ENCODE measurements around the gene DNAH3. TPM values are rescaled to one million over a fixed set of nuclear protein-coding genes. Genes with fewer than 3 reads are reported as not detected.
"Not testable (repeated sequence)": the region's sequence is repeated elsewhere in the genome, so short reads cannot be mapped to it uniquely, and the experiment has no call there.

Gene DNAH3
- total and polyA plus RNA-seq, 2 experiments from 2014 or later: not detected

DNA sequence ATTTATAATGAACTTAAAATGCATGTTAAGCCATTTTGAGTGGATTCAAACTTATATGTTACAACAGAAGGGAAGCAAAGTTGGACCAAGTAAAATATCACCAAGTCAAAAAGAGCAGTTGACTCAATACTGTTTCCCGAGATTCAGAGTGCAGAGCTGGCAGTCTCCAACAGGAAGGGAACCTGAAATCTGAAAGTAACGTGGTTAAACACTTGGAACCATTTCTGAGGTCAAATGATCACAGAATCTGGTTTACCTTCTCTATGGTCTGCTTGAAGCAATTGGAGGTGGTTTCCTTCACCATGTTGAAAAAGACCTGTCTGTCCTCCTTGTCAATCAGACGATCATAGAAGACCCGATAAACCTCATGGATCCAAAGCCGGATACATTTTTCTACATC lies 163.6 kb downstream of the DNAH3 start:
- no peaks in the 10 kb centered on the region for H4K20me1 ChIP-seq (ENCODE audit: insufficient read depth)
- no peak overlapping the region for H3K4me2 ChIP-seq (ENCODE audit: unreplicated experiment)
- H3K27ac ChIP-seq: no peak overlapping the region
- H3K4me1 ChIP-seq (ENCODE audit: insufficient read depth): no peaks in the 10 kb centered on the region
- H3K27me3 ChIP-seq (replicated peaks; ENCODE audit: insufficient read depth): no peaks in the 10 kb centered on the region
- DNase-seq: no peak
- no peak overlapping the region for H2AFZ ChIP-seq
- in situ Hi-C loops (cut with MboI): no loop called here
- H3K79me2 ChIP-seq (ENCODE audit: insufficient read depth): no peaks in the 10 kb centered on the region
- TF ChIP-seq EZH2phosphoT487 (IDR thresholded peaks at IDR 0.05; ENCODE audit: insufficient read depth, low read depth): no peak
- no peak for TF ChIP-seq EZH2 (IDR thresholded peaks at IDR 0.05; ENCODE audit: insufficient read depth, poor library complexity, severe bottlenecking)
- no peaks in the 10 kb centered on the region for H3K9me2 ChIP-seq (ENCODE audit: insufficient read depth)
- H3K9me3 ChIP-seq (ENCODE audit: low read depth): no peaks in the 10 kb centered on the region
- H3K36me3 ChIP-seq (ENCODE audit: low read depth): no peaks in the 10 kb centered on the region
- H3K9ac ChIP-seq: no peak overlapping the region
- 52 to 54% methylated on average over 5 of the region's 5 CpGs for WGBS, 2 experiments (ENCODE audit: low coverage in 1 of 2, low lambda C conversion rate in 2 of 2, missing lambda C conversion rate in 2 of 2)
- H3F3A ChIP-seq (ENCODE audit: insufficient read depth): no peaks in the 10 kb centered on the region
- H3K4me3 ChIP-seq: no peak overlapping the region

DNA sequence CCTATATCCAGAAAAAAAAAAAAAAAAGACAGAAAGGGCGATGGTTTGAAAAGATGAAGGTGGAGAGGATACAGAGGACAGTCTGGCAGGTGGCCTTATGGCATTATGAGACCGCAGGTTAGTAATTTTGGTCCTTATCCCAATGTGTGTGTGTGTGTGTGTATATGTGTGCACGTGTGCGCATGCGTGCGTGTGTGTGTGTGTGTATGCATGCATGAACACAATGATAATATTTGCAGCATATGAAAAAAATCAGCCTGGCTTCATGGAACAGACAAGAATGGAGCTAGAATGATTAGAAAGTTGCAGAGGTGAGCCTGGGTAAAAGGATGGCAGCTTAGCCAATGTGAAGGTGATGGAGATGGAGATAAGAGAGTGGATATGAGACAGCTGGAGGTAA lies 166.6 kb downstream of the DNAH3 start:
- H4K20me1 ChIP-seq (ENCODE audit: insufficient read depth): no peaks in the 10 kb centered on the region
- no peak overlapping the region for H2AFZ ChIP-seq
- no peak for DNase-seq
- in situ Hi-C loops (cut with MboI): no loop called here
- no peaks in the 10 kb centered on the region for H3K9me2 ChIP-seq (ENCODE audit: insufficient read depth)
- TF ChIP-seq EZH2phosphoT487 (IDR thresholded peaks at IDR 0.05; ENCODE audit: insufficient read depth, low read depth) (no peak), EZH2 (IDR thresholded peaks at IDR 0.05; ENCODE audit: insufficient read depth, poor library complexity, severe bottlenecking) (no peak)
- H3K36me3 ChIP-seq (ENCODE audit: low read depth): no peaks in the 10 kb centered on the region
- WGBS, 2 experiments (ENCODE audit: low coverage in 1 of 2, low lambda C conversion rate in 2 of 2, missing lambda C conversion rate in 2 of 2): 75 to 77% methylated on average over 6 of the region's 6 CpGs
- H3K9ac ChIP-seq: no peak overlapping the region
- no peak overlapping the region for H3K4me2 ChIP-seq (ENCODE audit: unreplicated experiment)
- no peaks in the 10 kb centered on the region for H3K9me3 ChIP-seq (ENCODE audit: low read depth)
- H3K4me1 ChIP-seq (ENCODE audit: insufficient read depth): no peaks in the 10 kb centered on the region
- no peaks in the 10 kb centered on the region for H3F3A ChIP-seq (ENCODE audit: insufficient read depth)
- no peak overlapping the region for H3K27ac ChIP-seq
- H3K4me3 ChIP-seq: no peak overlapping the region
- H3K27me3 ChIP-seq (replicated peaks; ENCODE audit: insufficient read depth): no peaks in the 10 kb centered on the region
- no peaks in the 10 kb centered on the region for H3K79me2 ChIP-seq (ENCODE audit: insufficient read depth)

DNA sequence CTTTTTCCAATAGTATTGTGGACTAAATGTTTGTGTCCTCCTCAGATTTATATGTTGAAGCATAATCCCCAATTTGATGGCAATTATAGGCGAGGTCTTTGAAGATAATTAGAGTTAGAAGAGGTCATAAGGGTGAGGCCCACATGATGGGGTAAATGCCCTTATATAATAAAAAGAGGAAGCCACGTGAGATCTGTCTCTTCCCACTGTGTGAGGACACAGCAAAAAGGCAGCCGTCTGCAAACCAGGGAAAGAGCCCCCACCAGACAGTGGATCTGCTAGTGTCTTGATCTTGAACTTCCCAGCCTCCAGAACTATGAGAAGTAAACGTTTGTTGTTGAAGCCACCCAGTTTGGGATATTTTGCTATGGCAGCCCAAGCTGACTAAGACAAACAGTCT lies 174.1 kb downstream of the DNAH3 start:
- in situ Hi-C loops (cut with MboI): no loop called here
- no peaks in the 10 kb centered on the region for H3K9me3 ChIP-seq (ENCODE audit: low read depth)
- no peaks in the 10 kb centered on the region for H3F3A ChIP-seq (ENCODE audit: insufficient read depth)
- TF ChIP-seq EZH2 (IDR thresholded peaks at IDR 0.05; ENCODE audit: insufficient read depth, poor library complexity, severe bottlenecking) (no peak), EZH2phosphoT487 (IDR thresholded peaks at IDR 0.05; ENCODE audit: insufficient read depth, low read depth) (no peak)
- H3K79me2 ChIP-seq (ENCODE audit: insufficient read depth): no peaks in the 10 kb centered on the region
- no peak for DNase-seq
- H3K4me3 ChIP-seq: no peak overlapping the region
- no peaks in the 10 kb centered on the region for H3K9me2 ChIP-seq (ENCODE audit: insufficient read depth)
- H3K27ac ChIP-seq: no peak overlapping the region
- no peaks in the 10 kb centered on the region for H3K4me1 ChIP-seq (ENCODE audit: insufficient read depth)
- H3K9ac ChIP-seq: no peak overlapping the region
- H3K4me2 ChIP-seq (ENCODE audit: unreplicated experiment): no peak overlapping the region
- no peaks in the 10 kb centered on the region for H3K27me3 ChIP-seq (replicated peaks; ENCODE audit: insufficient read depth)
- no peak overlapping the region for H2AFZ ChIP-seq
- 43 to 44% methylated on average over 4 of the region's 4 CpGs for WGBS, 2 experiments (ENCODE audit: low coverage in 1 of 2, low lambda C conversion rate in 2 of 2, missing lambda C conversion rate in 2 of 2)
- no peaks in the 10 kb centered on the region for H3K36me3 ChIP-seq (ENCODE audit: low read depth)
- no peaks in the 10 kb centered on the region for H4K20me1 ChIP-seq (ENCODE audit: insufficient read depth)

DNA sequence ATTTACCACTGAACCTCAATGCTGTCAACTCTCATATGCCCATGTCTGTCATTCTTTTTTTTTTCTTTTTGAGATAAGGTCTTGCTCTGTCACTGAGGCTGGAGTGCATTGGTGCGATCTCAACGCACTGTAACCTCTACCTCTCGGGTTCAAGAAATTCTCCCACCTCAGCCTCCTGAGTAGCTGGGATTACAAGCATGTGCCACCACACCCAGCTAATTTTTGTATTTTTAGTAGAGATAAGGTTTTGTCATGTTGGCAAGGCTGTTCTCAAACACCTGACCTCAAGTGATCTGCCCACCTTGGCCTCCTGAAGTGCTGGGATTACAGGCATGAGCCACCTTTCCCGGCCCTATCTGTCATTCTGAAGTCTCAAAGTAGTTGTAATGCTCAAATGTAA lies 177.4 kb downstream of the DNAH3 start:
- H3K9ac ChIP-seq; H3F3A ChIP-seq (ENCODE audit: insufficient read depth); H3K9me3 ChIP-seq (ENCODE audit: low read depth); H3K27ac ChIP-seq; H3K9me2 ChIP-seq (ENCODE audit: insufficient read depth); in situ Hi-C loops (cut with MboI); H3K27me3 ChIP-seq (replicated peaks; ENCODE audit: insufficient read depth); DNase-seq; H2AFZ ChIP-seq; H3K4me2 ChIP-seq (ENCODE audit: unreplicated experiment); H3K4me3 ChIP-seq; H3K4me1 ChIP-seq (ENCODE audit: insufficient read depth); H3K36me3 ChIP-seq (ENCODE audit: low read depth); H4K20me1 ChIP-seq (ENCODE audit: insufficient read depth); H3K79me2 ChIP-seq (ENCODE audit: insufficient read depth): not testable (repeated sequence)
- WGBS, 2 experiments (ENCODE audit: low coverage in 1 of 2, low lambda C conversion rate in 2 of 2, missing lambda C conversion rate in 2 of 2): 70 to 73% methylated on average over 4 of the region's 4 CpGs

DNA sequence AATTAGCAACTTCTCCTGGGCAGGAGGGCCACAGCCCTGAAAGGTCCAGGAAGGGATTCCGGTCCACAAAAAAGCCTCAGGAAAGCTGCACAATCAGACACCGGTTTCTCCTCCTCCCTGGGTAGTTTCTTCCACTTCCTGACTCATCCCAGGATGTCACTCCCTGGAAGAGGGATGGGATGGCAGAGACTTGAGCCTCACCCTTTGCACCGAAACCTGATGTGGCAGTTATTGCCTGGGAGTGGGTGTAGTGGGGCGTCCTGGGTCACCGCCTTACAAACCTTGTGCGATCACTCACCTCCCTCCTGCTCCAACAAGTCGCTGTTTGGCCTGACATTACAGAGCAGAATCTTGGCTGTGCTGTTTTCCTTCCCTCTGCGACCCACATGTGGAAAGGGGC lies 179.2 kb downstream of the DNAH3 start:
- in situ Hi-C loops (cut with MboI): no loop called here
- H3K27ac ChIP-seq: no peak overlapping the region
- H3K9me2 ChIP-seq (ENCODE audit: insufficient read depth): no peaks in the 10 kb centered on the region
- no peak overlapping the region for H3K4me3 ChIP-seq
- peak; percentile 2 for DNase-seq
- WGBS, 2 experiments (ENCODE audit: low coverage in 1 of 2, low lambda C conversion rate in 2 of 2, missing lambda C conversion rate in 2 of 2): 64 to 65% methylated on average over 8 of the region's 8 CpGs
- H3K36me3 ChIP-seq (ENCODE audit: low read depth): no peaks in the 10 kb centered on the region
- H3K9me3 ChIP-seq (ENCODE audit: low read depth): no peaks in the 10 kb centered on the region
- no peaks in the 10 kb centered on the region for H3F3A ChIP-seq (ENCODE audit: insufficient read depth)
- no peak overlapping the region for H2AFZ ChIP-seq
- H3K4me2 ChIP-seq (ENCODE audit: unreplicated experiment): no peak overlapping the region
- no peak overlapping the region for H3K9ac ChIP-seq
- no peaks in the 10 kb centered on the region for H3K4me1 ChIP-seq (ENCODE audit: insufficient read depth)
- no peak for TF ChIP-seq EZH2 (IDR thresholded peaks at IDR 0.05; ENCODE audit: insufficient read depth, poor library complexity, severe bottlenecking)
- no peak for TF ChIP-seq EZH2phosphoT487 (IDR thresholded peaks at IDR 0.05; ENCODE audit: insufficient read depth, low read depth)
- H3K79me2 ChIP-seq (ENCODE audit: insufficient read depth): no peaks in the 10 kb centered on the region
- H4K20me1 ChIP-seq (ENCODE audit: insufficient read depth): no peaks in the 10 kb centered on the region
- no peaks in the 10 kb centered on the region for H3K27me3 ChIP-seq (replicated peaks; ENCODE audit: insufficient read depth)

Measured in GM23248 (cell line).